ENCODE data around the gene NALF2.

Gene NALF2

DNA sequence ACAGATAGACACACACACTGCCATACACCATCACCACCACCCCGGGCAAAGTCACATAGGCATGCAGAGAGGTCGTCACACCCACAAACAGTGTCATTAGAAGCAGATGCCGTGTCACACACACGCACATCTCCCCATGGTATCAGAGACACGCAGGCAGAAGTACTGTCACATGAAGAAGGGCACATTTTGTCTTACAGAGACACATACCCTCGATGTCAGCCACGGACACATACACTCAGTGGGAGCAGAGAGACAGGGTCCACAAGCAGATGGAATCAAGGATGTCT lies 3.3 kb downstream of the NALF2 start:
- no peak for FAIRE-seq
- TF ChIP-seq, protein P1, sequence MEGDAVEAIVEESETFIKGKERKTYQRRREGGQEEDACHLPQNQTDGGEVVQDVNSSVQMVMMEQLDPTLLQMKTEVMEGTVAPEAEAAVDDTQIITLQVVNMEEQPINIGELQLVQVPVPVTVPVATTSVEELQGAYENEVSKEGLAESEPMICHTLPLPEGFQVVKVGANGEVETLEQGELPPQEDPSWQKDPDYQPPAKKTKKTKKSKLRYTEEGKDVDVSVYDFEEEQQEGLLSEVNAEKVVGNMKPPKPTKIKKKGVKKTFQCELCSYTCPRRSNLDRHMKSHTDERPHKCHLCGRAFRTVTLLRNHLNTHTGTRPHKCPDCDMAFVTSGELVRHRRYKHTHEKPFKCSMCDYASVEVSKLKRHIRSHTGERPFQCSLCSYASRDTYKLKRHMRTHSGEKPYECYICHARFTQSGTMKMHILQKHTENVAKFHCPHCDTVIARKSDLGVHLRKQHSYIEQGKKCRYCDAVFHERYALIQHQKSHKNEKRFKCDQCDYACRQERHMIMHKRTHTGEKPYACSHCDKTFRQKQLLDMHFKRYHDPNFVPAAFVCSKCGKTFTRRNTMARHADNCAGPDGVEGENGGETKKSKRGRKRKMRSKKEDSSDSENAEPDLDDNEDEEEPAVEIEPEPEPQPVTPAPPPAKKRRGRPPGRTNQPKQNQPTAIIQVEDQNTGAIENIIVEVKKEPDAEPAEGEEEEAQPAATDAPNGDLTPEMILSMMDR (IDR thresholded peaks at IDR 0.05; ENCODE audit: insufficient read depth, missing control alignments): no peak
- no peak for DNase-seq (ENCODE audit: insufficient read length, low spot score)

GRCh38 chrX:69508610-69509009 lies 4.5 kb downstream of the NALF2 start:
- TF ChIP-seq, protein P1 (IDR thresholded peaks at IDR 0.05; ENCODE audit: insufficient read depth, missing control alignments): no peak
- no peak for DNase-seq (ENCODE audit: insufficient read length, low spot score)
- FAIRE-seq: no peak

- DNase-seq (ENCODE audit: insufficient read length, low spot score): no peak
These were observed 6.1 kb downstream of the NALF2 start for GRCh38 chrX:69510137-69510715.

GRCh38 chrX:69510914-69511513 lies 6.9 kb downstream of the NALF2 start:
- no peak for DNase-seq (ENCODE audit: insufficient read length, low spot score)
- TF ChIP-seq, protein P1 (IDR thresholded peaks at IDR 0.05; ENCODE audit: insufficient read depth, missing control alignments): no peak
- FAIRE-seq: no peak

More at GRCh38 chrX:69510137-69510715, 6.1 kb downstream of the NALF2 start:
- FAIRE-seq: no peak
- TF ChIP-seq, protein P1 (IDR thresholded peaks at IDR 0.05; ENCODE audit: insufficient read depth, missing control alignments): no peak

- FAIRE-seq: peak; percentile 77
- DNase-seq (ENCODE audit: insufficient read length, low spot score): no peak
- TF ChIP-seq, protein P1 (IDR thresholded peaks at IDR 0.05; ENCODE audit: insufficient read depth, missing control alignments): no peak
These were observed 17.9 kb downstream of the NALF2 start for GRCh38 chrX:69522052-69522451.

DNA sequence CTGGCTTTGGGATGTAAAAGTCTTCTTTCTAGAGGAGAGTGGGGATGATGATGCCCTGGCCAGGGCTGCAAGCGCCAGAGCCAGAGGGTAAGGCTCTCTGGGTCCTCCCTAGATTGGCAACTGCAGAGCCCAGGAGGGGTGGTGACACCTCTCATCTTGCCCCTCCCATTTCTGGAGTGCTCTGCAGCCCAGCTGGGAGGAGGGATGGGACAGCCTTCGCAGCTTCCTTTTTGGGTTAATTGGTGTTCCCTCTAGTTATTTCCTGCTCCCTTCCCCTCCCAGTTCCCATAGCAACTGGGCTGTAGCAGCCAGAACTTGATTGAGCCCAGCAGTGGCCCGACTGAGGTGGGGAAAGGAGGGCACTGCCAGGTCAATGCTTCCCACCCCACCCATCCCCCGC lies 19.2 kb downstream of the NALF2 start:
- no peak for FAIRE-seq
- DNase-seq (ENCODE audit: insufficient read length, low spot score): no peak
- TF ChIP-seq, protein P1 (IDR thresholded peaks at IDR 0.05; ENCODE audit: insufficient read depth, missing control alignments): no peak

DNA sequence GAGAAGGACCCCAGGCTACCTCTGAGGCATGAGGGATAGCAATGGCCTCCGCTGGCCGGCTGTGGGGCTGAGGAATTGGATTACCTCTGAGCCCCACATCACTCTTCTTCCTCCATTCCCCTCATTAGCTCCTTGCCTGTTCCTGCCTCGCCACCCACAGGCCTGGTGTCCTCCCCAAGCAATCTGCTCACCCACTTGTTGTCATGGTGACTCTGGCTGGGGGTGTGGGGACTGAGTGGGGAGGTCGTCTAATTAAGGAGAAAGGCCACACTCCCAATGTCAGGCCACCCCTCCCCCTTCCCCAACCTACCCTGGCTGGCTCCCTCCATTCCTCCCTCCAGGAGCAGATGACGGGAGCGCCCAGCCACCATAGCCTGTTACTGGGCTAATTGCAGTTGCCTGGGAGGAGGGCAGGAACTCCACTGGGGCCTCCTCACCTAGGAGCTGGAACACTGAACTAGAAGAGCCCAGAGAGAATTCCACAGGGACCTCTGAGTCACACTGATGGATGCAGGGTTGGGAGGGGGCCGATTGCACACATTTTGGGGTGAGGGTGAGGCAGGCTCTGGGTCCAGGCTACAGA lies 20.7 kb downstream of the NALF2 start:
- TF ChIP-seq, protein P1 (IDR thresholded peaks at IDR 0.05; ENCODE audit: insufficient read depth, missing control alignments): no peak
- no peak for DNase-seq (ENCODE audit: insufficient read length, low spot score)
- no peak for FAIRE-seq

Data from D721Med (cell line).